Cerebellar nuclear complex (tissue), 1 donor: ENCODE results near the gene B3GAT1.
"Not testable (repeated sequence)": the region's sequence is repeated elsewhere in the genome, so short reads cannot be mapped to it uniquely, and the experiment has no call there.

ENCODE experiments used
- DNase-seq, 2 experiments: peaks; one replicate each; lab custom pipeline; 2025; lab: John Stamatoyannopoulos, UW

Gene B3GAT1, protein sequence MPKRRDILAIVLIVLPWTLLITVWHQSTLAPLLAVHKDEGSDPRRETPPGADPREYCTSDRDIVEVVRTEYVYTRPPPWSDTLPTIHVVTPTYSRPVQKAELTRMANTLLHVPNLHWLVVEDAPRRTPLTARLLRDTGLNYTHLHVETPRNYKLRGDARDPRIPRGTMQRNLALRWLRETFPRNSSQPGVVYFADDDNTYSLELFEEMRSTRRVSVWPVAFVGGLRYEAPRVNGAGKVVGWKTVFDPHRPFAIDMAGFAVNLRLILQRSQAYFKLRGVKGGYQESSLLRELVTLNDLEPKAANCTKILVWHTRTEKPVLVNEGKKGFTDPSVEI

GRCh38 chr11:134412203-134413042 lies at the start of gene B3GAT1:
Gene B3GAT1 (minus strand): TSS chr11:134412242. CDS start chr11:134387659, 24,583 bp downstream.
- no peak for DNase-seq

GRCh38 chr11:134461621-134462020 lies 49.6 kb upstream of the B3GAT1 start:
- DNase-seq = no peak

GRCh38 chr11:134460881-134461280 lies 48.8 kb upstream of the B3GAT1 start:
- DNase-seq = no peak

DNA sequence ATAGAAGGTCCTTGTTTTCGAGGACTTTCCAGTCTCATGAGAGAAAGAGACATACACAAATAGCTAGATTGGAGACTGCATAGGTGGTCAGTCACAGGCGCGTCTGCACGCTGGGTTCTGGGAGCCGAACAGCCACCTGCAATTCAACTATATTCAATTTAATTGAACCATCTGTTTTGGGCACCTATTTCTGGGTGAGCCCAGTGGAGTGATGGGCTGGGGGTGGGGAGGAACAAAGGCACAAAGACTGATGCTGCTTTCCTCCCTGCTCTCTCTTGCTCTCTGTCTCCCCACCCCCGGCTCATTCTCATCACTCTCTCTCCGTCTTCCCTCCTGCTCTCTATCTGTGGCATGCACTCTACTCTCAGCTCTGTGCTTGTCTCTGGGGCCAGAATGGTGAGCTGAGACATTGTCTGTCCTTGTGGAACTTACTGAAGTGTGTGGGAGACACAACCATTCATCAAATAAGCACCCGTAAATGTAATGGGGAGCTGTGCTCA lies 48.1 kb upstream of the B3GAT1 start:
- DNase-seq = no peak

DNA sequence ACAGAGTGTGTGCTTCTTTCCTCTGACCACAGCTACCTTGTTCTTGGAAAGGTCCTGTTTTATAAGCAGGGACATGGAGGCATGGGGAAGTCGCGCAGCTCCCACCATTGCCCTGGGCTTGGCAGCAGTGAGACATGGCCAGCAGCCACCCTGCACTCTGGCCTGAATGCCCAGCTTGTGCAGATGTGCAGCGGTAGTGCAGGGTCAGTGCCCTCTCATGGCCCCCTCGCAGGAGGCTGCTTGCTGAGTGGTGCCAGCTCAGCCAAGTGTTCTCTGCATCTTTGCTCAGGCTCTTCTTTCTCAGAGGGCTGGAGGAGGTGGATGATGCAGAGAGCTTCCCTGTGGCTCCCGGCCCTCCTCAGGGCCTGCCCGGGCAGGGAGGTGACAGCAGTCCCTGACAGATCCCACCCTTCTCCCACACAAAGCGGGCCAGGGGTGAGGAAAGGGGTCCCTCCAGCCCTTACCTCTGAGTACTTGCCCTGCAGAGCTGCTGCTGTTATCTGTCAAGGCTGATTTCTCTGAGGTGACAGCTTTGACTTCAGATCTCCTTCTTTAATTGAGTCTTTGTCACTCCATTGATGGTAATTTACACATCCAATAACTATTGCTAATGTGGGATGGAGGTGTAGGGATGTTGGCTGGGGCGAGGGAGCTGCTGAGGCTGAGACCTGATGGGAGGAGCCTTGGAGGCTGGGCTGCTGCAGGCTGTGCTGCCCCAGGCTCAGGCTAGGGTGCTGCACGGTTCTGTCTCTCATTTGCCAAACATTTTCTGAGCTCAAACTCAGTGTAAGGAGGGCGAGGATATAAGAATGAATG lies 47.4 kb upstream of the B3GAT1 start:
- DNase-seq = no peak

DNA sequence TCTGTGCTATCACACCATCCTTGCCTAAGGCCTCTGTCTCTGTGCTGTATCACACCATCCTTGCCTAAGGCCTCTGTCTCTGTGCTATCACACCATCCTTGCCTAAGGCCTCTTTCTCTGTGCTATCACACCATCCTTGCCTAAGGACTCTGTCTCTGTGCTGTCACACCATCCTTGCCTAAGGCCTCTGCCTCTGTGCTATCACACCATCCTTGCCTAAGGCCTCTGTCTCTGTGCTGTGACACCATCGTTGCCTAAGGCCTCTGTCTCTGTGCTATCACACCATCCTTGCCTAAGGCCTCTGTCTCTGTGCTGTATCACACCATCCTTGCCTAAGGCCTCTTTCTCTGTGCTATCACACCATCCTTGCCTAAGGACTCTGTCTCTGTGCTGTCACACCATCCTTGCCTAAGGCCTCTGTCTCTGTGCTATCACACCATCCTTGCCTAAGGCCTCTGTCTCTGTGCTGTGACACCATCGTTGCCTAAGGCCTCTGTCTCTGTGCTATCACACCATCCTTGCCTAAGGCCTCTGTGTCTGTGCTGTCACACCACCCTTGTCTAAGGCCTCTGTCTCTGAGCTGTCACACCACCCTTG lies 45.5 kb upstream of the B3GAT1 start:
- not testable (repeated sequence) for DNase-seq

DNA sequence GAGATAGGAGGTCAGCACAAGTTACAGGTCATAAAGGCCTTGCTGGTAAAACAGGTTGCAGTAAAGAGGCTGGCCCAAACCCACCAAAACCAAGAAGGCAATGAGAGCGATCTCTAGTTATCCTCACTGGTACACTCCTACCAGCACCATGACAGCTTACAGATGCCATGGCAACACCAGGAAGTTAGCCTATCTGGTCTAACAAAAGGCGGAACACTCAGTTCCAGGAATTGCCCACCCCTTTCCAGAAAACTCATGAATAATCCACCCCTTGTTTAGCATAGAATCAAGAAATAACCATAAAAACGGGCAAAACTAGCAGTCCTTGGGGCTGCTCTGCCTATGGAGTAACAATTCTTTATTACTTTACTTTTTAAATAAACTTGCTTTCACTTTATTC lies 43.5 kb upstream of the B3GAT1 start:
- no peak for DNase-seq

- DNase-seq = no peak
Measured at GRCh38 chr11:134454146-134454690, 42.2 kb upstream of the B3GAT1 start.

- no peak for DNase-seq
Measured at GRCh38 chr11:134453441-134453840, 41.4 kb upstream of the B3GAT1 start.

- no peak for DNase-seq
Measured at GRCh38 chr11:134452838-134453155, 40.8 kb upstream of the B3GAT1 start.

- no peak for DNase-seq
Measured at GRCh38 chr11:134452026-134452837, 40.2 kb upstream of the B3GAT1 start.

- no peak for DNase-seq
Measured at GRCh38 chr11:134450186-134450585, 38.1 kb upstream of the B3GAT1 start.

DNA sequence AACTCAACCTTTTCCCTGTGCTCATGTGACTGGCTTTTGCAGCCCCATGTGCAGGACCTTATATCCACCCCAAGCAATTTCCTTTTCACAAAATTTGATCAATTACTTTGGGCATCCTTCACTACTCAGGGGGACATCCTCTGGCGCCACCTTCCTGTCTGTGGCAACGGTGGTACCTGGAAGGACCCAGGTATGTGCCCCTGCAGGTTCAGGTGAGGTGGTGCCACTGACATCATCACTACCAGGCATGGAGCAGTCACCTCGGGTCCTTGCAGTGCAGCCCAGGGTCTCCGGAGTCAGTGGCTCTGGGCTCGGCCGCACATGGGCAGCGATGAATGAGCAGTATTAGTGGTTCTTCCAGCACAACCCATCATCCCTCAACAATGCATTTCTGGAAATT lies 37.7 kb upstream of the B3GAT1 start:
- DNase-seq = no peak

DNA sequence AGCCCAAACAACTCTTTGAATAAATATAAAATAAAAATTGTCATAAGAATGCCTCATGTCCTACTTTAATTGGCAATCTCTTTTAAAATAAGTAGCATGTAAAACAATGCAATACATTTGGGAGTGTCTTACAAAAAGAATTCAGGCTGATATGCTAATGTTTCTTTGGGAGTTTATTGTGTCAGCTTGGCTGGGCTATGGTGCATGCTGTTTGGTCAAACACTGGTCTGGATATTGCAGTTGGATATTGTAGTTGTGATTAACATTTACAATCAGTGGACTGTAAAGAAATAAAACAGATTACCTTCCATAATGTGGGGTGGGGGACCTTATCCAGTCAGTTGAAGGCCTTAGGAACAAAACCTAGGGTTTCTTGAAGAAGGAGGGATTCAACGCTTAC lies 37.0 kb upstream of the B3GAT1 start:
- DNase-seq = no peak

DNA sequence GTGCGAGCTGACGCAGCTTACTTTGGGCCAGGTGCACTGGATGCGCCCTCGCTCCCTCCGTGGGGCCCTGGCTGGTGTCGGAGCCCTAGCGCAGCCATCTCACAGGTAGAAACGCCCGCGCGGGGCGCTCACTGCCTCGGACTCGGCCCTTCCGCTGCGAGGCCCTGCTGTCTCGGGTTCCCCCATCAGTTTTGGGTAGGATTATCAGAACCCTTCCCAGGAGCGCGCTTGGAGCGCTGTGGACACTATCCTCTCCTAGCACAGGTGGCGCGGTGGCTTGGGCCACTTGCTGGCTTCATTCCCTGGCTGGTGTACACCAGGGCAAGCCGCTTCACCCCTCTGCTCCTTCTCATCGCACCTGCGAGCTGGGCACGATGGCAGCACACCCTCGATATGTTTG lies 35.7 kb upstream of the B3GAT1 start:
- no peak for DNase-seq

DNA sequence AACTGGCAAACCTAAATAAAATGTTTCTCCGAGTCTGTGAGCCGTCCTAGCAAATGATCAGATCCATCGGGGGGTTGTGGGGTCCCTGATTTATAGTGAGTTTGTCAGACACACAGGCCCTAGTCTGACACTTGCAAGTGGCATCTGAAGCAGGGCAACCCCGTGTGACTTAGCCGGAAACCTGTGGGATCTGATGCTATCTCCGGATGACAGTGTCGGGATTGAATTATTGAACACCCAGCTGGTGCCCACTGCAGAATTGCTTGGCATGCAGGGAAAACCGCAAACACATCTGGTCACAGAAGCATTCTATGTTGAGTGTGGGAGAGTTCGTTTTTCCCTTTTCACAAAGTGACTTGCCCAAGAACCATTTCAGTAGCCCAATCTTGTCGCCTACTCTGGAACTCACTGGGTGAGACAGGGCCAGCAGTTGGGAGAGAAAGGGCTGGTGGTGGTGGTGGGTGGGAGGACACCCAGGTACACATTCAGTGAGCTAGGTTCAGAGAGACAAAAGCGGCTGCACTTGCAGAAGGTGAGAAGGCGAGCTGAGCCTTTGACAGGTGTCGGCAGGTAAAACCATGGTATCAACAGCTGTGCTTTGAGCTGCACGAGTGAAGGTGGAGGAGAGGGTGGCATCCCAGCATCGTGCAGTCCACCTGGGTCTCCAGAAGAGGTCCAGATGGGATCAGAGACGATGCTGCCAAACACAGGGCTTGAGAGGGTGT lies 33.7 kb upstream of the B3GAT1 start:
- no peak for DNase-seq

DNA sequence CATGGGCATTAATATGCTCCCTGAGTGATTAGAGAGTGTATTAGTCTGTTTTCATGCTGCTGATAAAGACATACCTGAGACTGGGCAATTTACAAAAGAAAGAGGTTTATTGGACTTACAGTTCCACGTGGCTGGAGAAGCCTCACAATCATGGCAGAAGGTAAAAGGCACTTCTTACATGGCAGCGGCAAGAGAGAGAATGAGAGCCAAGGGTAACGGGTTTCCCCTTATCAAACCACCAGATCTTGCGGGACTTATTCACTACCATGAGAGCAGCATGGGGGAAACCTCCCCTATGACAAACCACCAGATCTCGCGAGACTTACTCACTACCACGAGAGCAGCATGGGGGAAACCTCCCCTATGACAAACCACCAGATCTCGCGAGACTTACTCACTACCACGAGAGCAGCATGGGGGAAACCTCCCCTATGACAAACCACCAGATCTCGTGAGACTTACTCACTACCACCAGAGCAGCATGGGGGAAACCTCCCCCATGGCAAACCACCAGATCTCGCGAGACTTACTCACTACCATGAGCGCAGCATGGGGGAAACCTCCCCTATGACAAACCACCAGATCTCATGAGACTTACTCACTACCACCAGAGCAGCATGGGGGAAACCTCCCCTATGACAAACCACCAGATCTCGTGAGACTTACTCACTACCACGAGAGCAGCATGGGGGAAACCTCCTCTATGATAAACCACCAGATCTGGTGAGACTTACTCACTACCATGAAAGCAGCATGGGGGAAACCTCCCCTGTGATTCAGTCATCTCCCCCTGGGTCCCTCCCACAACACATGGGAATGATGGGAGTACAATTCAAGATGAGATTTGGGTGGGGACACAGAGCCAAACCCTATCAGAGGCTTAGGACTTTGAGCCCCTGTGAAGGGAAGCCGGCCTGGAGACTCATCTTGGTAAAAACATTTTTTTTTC lies 32.4 kb upstream of the B3GAT1 start:
- DNase-seq = not testable (repeated sequence)

DNA sequence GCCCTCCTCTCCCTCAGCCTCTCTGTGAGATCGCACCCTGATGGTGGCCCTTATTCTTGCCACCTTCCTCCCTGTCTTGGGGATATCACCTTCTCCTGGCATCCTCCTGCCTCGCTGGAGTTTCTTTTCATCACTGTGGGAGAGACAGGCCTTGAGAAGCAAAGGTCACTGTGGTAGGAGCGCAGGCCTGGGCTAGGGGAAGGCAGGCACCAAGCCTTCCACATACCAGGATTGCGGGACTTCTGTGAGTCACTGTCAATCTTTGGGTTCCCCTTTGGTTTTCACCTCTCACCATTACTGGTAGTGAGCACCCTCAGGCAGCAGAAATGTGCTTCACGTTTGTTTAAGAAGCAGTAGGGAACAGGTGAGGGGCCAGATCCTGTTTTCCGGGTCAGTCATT lies 31.2 kb upstream of the B3GAT1 start:
- DNase-seq = no peak

- DNase-seq = no peak
Measured at GRCh38 chr11:134442246-134442645, 30.2 kb upstream of the B3GAT1 start.
